ENCODE data around the gene RELN. TPM values are rescaled to one million over a fixed set of nuclear protein-coding genes. Genes with fewer than 3 reads are reported as not detected.
"Not testable (repeated sequence)": the region's sequence is repeated elsewhere in the genome, so short reads cannot be mapped to it uniquely, and the experiment has no call there.

Gene RELN
- total RNA-seq, 1 donor from 2014 or later, result 168 TPM

DNA sequence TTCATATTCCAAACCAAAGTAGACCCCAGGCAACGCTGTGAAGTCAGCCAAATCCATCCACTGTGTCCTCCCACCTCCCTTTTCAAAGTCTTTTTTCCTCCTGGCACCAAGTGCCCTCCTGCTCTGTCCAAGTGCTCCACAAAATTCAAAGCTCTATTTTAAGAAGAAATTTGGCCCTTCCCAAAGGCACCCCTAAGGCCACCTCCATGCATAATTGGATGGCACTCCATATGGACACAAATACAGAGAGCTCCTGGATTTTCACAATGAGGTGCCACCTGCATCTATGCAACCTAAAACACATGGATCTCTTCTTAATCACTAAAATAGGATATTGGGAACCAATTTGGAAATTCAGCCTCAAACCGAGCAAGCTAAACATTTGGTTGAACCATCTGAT lies 121.6 kb downstream of the RELN start:
- no peak for DNase-seq (ENCODE audit: low spot score)
- ATAC-seq, result no peak
- intact Hi-C loops (cut with DNase I), result no loop called here

DNA sequence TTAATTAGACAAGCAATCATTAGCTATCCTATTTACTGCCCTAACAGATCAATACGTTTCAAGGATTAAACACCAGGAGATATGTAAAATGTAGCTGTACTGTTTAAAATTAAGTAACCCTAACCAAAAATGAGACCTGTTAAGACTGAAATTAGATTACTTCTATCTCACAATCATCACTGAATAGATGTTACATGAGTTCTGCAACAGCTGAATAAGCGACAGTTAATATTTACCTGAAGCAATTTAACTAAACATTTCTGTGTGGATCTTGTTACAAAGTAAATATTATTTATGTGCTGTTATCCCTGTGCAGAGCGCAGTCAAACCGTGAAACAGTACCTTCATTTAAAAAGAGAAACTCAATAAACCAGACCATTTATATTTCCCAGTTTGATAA lies 122.5 kb downstream of the RELN start:
- ATAC-seq (no peak), DNase-seq (ENCODE audit: low spot score) (no peak)
- intact Hi-C loops (cut with DNase I), result no loop called here

DNA sequence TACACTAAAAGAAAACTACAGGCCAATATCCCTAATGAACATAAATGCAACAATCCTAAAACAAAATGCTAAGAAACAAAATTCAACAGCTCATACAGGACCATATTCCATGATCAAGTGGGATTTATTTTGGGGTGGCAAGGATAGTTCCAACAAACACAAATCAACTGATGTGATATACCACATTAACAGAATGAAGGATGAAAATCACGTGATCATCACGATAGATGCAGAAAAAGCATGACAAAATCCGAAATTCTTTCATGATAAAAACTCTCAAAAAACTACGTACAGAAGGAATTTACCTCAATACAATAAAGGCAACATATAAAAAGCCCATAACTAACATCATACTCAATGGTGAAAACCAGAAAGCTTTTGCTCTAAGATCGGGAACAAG lies 124.0 kb downstream of the RELN start:
- DNase-seq (ENCODE audit: low spot score), result no peak
- intact Hi-C loops (cut with DNase I), result no loop called here
- ATAC-seq, result no peak

DNA sequence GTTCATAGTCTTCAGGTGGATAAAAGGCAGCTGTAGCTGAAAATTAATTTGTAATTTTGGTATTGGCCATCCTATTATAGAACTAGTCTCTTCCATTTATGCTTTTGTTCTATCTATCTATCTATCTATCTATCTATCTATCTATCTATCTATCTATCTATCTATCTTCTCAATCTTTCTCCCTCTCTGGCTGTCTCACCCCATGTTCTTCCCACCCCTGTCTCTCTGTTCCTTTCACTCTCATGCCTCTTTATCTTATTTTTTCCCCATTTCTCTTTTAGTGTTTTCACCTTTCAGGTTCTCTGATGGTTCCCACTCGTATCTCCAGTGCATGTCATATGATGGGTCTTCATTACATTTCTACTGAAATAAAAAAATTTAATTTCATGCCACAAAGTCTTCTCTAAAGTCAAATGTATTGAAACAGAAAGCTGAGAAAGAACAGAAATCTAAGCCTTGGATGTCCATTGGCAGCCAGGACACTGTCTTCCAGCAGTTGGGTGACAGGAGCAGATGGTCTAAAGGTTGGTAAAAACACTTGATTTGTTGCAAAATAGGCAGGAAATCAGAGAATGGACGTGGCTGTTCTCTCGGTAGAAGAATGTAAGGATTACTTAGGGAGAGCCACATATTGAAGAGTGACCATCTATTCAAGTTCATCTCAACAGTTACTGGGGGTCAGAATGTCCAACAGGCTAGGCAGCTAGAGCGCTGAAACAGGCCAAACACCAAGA lies 127.0 kb downstream of the RELN start:
- ATAC-seq, result no peak
- DNase-seq (ENCODE audit: low spot score), result no peak
- intact Hi-C loops (cut with DNase I), result no loop called here

DNA sequence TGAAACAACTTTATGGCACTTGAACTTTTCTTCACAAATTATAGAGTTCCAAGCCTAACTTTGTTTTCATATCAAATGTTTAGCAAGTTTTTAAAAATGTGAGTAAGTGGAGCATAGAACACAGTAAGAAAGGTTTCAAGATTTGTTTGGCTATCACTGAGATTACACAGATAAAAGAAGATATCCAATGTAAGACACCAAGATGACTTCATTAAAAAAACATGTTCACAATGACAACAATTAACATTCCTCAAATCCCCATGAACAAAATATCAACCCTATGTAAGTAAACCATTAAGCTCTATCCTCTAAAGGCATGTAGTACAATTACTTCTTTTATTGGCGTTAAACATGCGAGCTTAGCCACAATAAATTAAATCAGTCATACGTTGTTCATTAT lies 129.7 kb downstream of the RELN start:
- DNase-seq (ENCODE audit: low spot score) (no peak), ATAC-seq (no peak)
- intact Hi-C loops (cut with DNase I), result no loop called here

DNA sequence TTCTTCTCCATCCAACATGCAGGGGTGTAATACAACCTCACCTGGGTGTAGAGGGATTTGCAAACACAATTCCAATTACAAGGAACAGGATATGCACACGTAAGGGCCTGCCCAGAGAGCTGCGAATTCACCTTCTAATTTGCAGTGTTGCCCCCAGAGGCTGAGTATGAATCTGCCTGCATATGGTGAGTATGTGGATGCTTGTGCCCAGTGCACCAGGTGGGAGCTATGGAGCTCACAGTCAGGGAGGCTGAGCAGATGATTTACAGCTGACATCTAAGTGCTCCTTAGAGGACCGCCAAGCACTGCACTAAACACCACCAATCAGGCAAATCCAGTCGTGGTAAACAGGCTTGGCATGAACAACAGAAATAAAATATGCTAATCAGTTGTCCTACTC lies 132.0 kb downstream of the RELN start:
- no peak for ATAC-seq
- no peak for DNase-seq (ENCODE audit: low spot score)

DNA sequence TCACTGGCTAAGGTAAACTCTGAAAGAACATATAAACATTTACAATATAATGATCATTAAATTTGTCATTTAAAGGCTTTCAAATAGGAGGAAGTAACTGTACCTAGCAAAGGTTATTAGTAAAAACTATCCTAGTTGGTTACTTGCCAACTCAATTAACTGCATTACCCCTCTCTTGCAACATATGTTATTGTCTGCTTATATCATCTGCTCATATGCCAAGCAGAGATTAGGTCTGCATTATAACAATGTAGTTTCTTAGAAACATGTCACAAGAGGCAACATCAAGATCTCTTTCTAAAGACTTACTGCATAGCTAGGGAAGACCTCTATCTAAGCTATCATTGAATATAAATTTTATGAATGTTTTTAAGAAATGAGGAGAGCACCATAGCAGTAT lies 132.5 kb downstream of the RELN start:
- intact Hi-C loops (cut with DNase I), result no loop called here
- DNase-seq (ENCODE audit: low spot score) (no peak), ATAC-seq (no peak)

More for the DNA sequence above, 132.0 kb downstream of the RELN start:
- intact Hi-C loops (cut with DNase I), result no loop called here

DNA sequence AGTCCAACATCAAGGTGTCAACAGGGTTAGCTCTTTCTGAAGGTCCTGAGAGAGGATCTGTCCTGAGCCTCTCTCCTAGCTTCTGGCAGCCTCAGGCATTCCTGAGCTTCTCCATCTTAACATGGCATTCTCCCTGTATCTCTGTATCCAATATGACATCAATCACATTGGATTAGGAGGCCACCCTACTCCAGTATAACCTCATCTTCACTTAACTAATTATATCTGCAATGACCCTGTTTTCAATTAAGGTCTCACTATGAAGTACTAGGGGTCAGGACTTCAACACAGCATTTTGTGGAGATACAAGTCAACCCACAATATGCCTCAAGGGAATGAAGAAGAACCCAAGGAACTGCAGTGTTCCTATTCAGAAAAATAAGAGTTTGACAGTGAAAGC lies 133.8 kb downstream of the RELN start:
- DNase-seq (ENCODE audit: low spot score), result no peak
- no peak for ATAC-seq
- intact Hi-C loops (cut with DNase I), result no loop called here

DNA sequence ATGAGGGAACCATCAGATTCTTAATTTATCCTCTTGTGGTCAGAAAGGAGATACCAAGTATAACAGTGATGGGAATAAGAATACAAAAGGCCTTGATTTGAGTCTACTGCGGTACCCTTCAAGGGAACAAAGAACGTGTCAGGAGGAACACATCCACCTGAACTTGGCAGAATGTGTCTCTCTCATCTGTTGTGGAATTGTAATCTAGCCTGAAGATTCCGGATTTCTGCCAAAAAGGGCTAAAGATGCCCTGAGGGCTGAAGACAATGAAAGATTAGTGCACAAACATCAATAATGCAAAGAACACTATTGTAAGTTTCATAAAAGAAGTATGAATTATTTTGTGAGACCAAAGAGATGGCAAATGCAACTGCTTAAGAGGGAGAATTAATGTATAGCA lies 134.8 kb downstream of the RELN start:
- ATAC-seq (no peak), DNase-seq (ENCODE audit: low spot score) (no peak)
- intact Hi-C loops (cut with DNase I), result no loop called here

DNA sequence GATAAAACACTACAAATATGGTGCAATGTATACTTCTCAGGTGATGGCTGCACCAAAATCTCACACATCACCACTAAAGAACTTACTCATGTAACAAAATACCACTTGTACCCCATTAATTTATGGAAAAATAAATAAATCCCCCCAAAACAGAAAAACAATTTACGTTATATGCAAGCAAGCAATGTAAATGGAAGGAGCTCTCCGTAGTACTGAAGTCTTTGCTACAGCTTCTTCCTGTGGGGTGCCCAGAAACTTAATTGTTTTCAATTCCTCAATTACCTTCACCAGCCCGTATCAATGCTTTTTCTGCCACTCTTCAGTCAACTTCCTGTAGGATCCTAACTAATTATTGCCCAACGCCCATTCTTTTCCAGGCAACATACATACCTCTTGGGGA lies 138.1 kb downstream of the RELN start:
- DNase-seq (ENCODE audit: low spot score) (no peak), ATAC-seq (no peak)
- intact Hi-C loops (cut with DNase I), result no loop called here

DNA sequence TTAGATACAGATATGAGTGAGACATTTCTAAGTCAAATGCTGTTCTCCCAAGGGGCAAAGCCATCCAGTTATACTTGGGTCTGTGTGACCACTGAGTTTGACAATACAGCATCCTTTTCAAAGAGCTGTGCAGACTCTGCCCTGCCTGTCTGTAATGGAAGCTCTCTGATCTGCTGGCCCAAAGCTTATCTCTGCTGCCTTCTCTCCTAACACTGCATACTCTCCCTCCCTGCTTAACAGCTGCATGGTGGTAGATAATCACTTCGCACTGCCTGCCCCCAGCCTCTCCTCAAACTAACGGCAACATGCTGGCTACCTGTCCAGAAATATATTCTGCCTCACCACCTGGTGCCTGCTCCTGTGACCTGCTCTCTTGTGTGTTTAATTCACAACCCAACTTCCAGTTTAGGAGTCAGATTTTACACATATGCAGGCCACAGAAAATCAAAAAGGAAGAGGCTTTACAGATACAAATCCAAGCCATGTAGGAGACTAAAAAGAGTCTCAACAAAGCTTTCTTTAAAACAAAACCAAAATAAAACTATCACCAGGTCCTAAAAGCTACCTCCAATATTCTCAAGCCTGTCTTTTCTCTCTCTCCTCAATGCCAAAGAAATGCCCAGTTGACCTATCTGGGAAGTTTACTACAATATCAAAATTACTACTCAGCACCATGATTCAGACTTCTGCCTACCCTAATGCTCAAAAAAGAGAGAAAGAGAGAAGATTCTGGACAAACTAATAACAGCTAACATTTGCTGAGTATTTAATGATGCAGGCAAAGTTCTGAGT lies 145.6 kb downstream of the RELN start:
- ATAC-seq, result no peak
- no peak for DNase-seq (ENCODE audit: low spot score)
- intact Hi-C loops (cut with DNase I), result no loop called here

DNA sequence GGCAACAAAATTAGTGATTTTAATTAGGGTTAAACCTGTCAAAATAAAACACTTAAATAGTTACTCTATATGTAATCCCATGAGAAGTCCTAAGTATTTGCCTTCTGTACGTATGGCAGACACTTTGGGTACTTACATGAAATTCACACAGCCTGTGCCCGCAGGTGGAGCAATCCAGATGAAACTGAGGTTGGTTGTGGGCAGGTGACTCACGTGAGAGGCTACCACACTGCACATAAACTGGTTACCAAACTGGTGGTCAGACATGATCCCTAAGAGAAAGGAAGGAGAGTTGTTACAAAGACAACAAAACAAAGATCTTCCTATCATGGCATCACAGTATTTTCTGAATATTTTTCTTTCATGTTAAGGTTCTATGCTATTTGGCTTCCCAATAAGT lies 156.1 kb downstream of the RELN start:
- intact Hi-C loops (cut with DNase I), result no loop called here
- DNase-seq (ENCODE audit: low spot score) (no peak), ATAC-seq (no peak)

DNA sequence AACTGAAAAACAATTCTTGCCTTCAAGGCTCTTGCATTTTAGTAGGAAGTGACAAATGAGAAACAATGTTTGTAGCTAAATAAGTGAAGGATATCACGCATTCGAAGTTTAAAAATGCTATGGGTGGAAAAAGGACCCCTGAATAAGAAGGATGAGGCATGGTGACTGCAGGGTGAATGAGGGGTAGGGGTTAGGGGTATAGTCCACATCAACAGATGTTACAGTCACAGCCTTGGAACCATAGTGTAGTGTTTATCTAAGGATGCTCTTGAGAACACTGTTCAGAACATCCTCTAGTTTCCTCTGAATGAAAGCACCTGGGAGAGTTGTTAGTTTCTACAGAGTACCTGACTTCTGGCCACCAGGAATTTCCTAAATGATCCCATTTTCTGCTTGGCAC lies 157.0 kb downstream of the RELN start:
- intact Hi-C loops (cut with DNase I), result no loop called here
- ATAC-seq (no peak), DNase-seq (ENCODE audit: low spot score) (no peak)

DNA sequence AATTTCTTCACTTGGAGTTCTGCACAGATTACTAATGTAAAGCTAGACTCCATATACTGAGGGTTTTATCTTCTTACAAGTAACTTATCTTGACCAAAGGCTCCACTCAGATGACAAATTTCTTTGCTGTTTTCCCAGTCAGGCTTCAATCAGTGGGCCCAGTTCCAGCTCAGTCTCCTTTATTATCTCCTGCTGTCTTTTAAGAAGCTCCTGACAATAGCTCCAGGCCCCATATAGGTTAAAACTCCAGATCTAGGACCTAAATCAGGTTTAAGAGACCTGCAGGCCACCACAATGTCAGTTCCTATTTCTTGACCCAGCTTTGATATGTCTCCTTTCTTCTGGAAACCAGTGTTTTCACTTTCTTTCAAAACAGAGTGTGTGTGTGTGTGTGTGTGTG lies 165.2 kb downstream of the RELN start:
- intact Hi-C loops (cut with DNase I), result no loop called here
- no peak for ATAC-seq

DNA sequence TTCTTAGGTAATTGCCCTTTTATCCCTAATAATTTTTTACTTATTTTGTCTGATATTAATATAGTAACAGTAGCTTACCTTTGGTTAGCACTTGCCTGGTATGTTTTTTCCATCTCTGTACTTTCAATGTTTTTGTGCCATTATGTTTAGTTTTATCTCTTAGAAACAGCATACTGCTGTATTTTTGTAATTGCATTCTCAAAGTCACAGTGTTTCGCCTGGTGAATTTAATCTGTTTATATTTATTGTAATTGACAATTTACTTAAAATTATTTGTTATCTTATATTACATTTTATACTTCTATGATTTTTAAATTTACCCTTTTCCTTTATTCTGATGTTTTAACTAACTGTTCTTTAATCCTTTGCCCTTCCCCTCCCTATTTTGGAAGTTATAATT lies 166.4 kb downstream of the RELN start:
- no peak for DNase-seq (ENCODE audit: low spot score)
- intact Hi-C loops (cut with DNase I), result no loop called here

More for the DNA sequence above, 165.2 kb downstream of the RELN start:
- no peak for DNase-seq (ENCODE audit: low spot score)

DNA sequence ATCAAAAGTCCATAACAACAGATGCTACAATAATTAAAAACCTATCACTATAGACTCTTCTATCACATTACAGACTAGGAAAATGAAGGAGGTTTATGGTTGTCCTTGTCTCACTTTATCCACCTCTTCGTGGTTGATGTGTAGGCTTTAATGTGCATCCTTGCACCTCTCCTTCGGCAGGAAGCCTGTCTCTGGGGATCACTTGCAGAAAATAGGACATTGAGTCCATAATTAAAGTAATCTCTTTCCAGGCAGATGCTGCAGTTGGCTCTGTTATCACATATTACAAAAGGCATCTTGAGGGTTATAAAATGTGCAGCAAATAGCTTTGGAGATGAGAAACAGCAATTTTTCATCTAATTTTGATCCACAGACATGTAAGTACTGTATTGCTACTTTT lies 168.4 kb downstream of the RELN start:
- DNase-seq (ENCODE audit: low spot score) (no peak), ATAC-seq (no peak)
- intact Hi-C loops (cut with DNase I), result no loop called here

More for the DNA sequence above, 166.4 kb downstream of the RELN start:
- ATAC-seq, result no peak

DNA sequence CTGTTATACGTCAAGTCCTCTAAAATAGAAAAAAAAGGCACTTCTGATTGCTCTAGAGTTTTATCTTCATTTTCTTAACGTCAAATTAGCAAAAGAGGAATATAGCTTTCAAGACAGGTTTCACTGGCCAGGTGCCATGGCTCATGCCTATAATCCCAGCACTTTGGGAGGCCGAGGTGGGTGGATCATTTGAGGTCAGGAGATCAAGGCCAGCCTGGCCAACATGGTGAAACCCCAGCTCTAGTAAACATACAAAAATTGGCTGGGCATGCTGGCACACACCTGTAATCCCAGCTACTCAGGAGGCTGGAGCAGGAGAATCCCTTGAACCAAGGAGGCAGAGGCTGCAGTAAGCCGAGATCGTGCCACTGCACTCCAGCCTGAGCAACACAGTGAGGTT lies 173.5 kb downstream of the RELN start:
- DNase-seq (ENCODE audit: low spot score); intact Hi-C loops (cut with DNase I); ATAC-seq: not testable (repeated sequence)

DNA sequence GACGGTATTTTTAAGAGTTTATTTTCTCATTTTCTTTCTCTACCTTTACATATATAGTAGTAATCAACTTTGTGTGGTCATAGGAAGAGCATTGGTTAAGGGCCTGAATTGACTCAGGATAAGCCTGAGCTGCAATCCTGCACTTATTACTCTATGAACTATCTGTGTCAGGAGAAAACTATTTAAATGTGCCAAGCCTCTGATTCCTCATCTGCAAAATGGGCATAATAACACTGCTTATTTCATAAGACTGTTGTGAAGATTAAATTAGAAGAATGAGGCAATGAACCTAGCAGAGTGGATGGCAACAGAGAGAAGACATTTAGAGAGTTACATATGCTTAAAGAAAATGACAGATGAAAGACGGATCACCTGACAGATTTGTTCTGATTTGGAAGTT lies 175.5 kb downstream of the RELN start:
- intact Hi-C loops (cut with DNase I), result no loop called here
- no peak for ATAC-seq

DNA sequence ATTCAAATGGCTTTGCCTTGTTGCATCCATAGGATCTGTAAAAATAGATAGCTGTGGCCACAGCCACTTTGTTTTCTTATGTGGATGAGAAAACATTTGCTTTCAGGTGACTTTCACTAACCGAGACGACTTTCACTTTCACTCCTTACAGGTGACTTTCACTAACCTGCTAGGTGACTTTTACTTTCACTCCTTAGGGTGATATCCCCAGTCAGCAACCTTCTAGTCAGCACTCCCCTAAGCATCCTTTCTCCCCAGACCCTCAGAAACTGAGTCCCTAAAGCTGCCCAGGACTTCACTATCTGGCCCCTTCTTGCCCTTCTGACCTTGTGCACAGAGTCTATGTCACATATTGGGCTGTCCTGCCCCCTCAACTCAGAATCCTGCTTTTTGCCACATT lies 177.5 kb downstream of the RELN start:
- no peak for DNase-seq (ENCODE audit: low spot score)
- intact Hi-C loops (cut with DNase I), result no loop called here
- no peak for ATAC-seq

More for the DNA sequence above, 175.5 kb downstream of the RELN start:
- DNase-seq (ENCODE audit: low spot score), result no peak

DNA sequence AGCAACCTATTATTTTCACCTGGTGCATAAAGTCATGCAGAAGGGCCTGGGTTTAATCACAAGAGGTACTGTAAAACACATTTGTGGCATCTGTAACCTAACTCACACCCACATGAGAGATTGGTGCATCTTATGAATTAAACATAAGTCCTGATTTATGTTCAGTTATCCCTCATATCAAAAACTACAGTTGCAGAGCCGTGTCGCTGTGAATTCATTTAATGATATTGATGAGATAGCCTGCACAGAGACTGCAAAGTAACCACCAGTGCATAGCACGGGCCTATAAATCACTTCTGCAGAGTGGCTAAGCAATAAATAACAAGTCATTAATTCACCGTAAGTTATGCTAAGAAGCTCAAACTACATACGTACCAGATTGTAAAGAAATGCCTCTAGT lies 178.2 kb downstream of the RELN start:
- intact Hi-C loops (cut with DNase I), result no loop called here
- DNase-seq (ENCODE audit: low spot score) (no peak), ATAC-seq (no peak)
